Fibroblast of lung (primary cell): Measurements from ENCODE around the gene EMC8. TPM values are rescaled to one million over a fixed set of nuclear protein-coding genes. Genes with fewer than 3 reads are reported as not detected.
A peak's percentile ranks its signal among the peaks of the same experiment; 100 is the strongest.

Source experiments
- DNase-seq, 2 donors: peaks; one replicate each; pipeline versions ENCODE4 v3.0.0 to v3.0.0-alpha.2; 2010; ENCODE audit warnings: low read depth in 2 of 2
- H2AFZ ChIP-seq: 2 replicates; pipeline ENCODE4 v1.5.1; 2012; ENCODE audit warnings: low read length, control low read depth, inconsistent platforms
- H3K27ac ChIP-seq: 2 replicates; pipeline ENCODE4 v1.5.1; 2011; ENCODE audit warnings: low read length, control low read depth; ENCODE audit not compliant: insufficient read depth
- H3K27me3 ChIP-seq: 2 replicates; pipeline ENCODE4 v1.5.1; 2011; ENCODE audit warnings: mild to moderate bottlenecking, low read length; ENCODE audit not compliant: control insufficient read depth, insufficient read depth
- H3K36me3 ChIP-seq: 2 replicates; pipeline ENCODE4 v1.5.1; 2011; ENCODE audit warnings: low read length; ENCODE audit not compliant: control insufficient read depth, insufficient read depth
- H3K4me1 ChIP-seq: 2 replicates; pipeline ENCODE4 v1.5.1; 2011; ENCODE audit warnings: low read length; ENCODE audit not compliant: control insufficient read depth, insufficient read depth; ENCODE audit errors: extremely low read depth
- H3K4me2 ChIP-seq: 2 replicates; pipeline ENCODE4 v1.5.1; 2011; ENCODE audit warnings: low read length, control low read depth; ENCODE audit not compliant: insufficient read depth; ENCODE audit errors: extremely low read depth
- H3K4me3 ChIP-seq, 4 experiments: fragments of 200-600 bp in 1 of 4; sonication (generic) in 1 of 4; replicated peaks in 1 of 4; 2 replicates each; pipeline ENCODE4 v1.5.1; 2011 to 2016; ENCODE audit warnings: low read length in 4 of 4, low read depth in 3 of 4, mild to moderate bottlenecking in 3 of 4, control low read depth in 2 of 4, inconsistent platforms in 1 of 4, mixed read lengths in 1 of 4; ENCODE audit not compliant: insufficient read depth in 1 of 4; ENCODE audit errors: control extremely low read depth in 1 of 4
- H3K79me2 ChIP-seq: 2 replicates; pipeline ENCODE4 v1.5.1; 2012; ENCODE audit warnings: mild to moderate bottlenecking, low read length, inconsistent platforms; ENCODE audit not compliant: control insufficient read depth, insufficient read depth
- H3K9ac ChIP-seq: 2 replicates; pipeline ENCODE4 v1.5.1; 2011; ENCODE audit warnings: mild to moderate bottlenecking, low read length, control low read depth; ENCODE audit not compliant: insufficient read depth
- H3K9me3 ChIP-seq: 2 replicates; pipeline ENCODE4 v1.5.1; 2012; ENCODE audit warnings: low read depth, low read length; ENCODE audit not compliant: control insufficient read depth, insufficient read depth
- H4K20me1 ChIP-seq: 2 replicates; pipeline ENCODE4 v1.5.1; 2011; ENCODE audit warnings: low read length; ENCODE audit not compliant: control insufficient read depth, insufficient read depth; ENCODE audit errors: extremely low read depth
- EZH2 ChIP-seq: IDR thresholded peaks from 2 replicates; pipeline ENCODE4 v1.5.1; 2012; ENCODE audit warnings: low read length, control low read depth, mild to moderate bottlenecking; ENCODE audit errors: missing control alignments
- polyA plus RNA-seq, 2 donors: library from polyadenylated mRNA; depleted of rRNA in 1 of 2; stranded (reverse) in 1 of 2; unstranded in 1 of 2; fragments of >200 nt; gene quantifications; 2 replicates each; pipeline ENCODE4 v1.2.1, GENCODE V29; 2011 to 2012; ENCODE audit warnings: missing spikeins in 1 of 2
- total RNA-seq: library from RNA; depleted of rRNA; stranded (reverse); fragments of >200 nt; gene quantifications from 2 replicates; pipeline ENCODE4 v1.2.1, GENCODE V29; 2014
- TF ChIP-seq, protein P1 (sequence below), 2 donors: IDR thresholded peaks in 1 of 2; conservative IDR thresholded peaks in 1 of 2; 1 replicate in 1 of 2; 2 replicates in 1 of 2; pipeline ENCODE4 v1.5.1; 2011 to 2012; ENCODE audit warnings: low read length in 2 of 2, control low read depth in 1 of 2, inconsistent platforms in 1 of 2, low read depth in 1 of 2, mild to moderate bottlenecking in 1 of 2

The EMC8 gene
- total and polyA plus RNA-seq, 2 donors (not counting 1 experiment from before 2014, with no cell fraction given), result 25.1 to 25.9 TPM

DNA sequence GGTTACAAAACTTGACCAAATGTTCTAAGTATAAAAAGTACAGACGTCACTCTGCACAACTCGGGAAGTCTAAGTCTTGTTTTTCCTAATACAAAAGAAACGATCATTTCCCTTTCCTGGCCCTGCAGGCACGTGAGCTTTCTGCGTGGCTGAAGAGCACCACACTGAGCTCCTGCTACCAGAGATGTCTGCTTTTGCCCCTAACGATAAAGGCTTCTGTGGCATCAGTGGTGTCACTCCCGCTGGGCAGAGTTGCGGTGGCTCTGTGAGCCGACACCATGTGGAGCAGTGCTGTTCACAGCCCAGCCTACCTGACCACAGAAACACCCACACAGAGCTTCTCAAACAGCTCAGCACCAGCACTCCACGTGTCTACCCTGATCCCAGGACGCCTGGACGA, 20.5 kb downstream of the EMC8 start:
- DNase-seq, result no peak
- peaks cover 4% of the 10 kb centered on the region for H3K4me1 ChIP-seq
- H3K79me2 ChIP-seq, result peaks cover 6% of the 10 kb centered on the region
- H3K36me3 ChIP-seq, result peaks cover 16% of the 10 kb centered on the region
- no peak overlapping the region for H3K9ac ChIP-seq
- H3K27ac ChIP-seq, result no peak overlapping the region
- no peak overlapping the region for H3K4me3 ChIP-seq
- H3K27me3 ChIP-seq, result no peaks in the 10 kb centered on the region
- H2AFZ ChIP-seq, result no peak overlapping the region
- no peak overlapping the region for H3K4me2 ChIP-seq
- TF ChIP-seq, protein P1, sequence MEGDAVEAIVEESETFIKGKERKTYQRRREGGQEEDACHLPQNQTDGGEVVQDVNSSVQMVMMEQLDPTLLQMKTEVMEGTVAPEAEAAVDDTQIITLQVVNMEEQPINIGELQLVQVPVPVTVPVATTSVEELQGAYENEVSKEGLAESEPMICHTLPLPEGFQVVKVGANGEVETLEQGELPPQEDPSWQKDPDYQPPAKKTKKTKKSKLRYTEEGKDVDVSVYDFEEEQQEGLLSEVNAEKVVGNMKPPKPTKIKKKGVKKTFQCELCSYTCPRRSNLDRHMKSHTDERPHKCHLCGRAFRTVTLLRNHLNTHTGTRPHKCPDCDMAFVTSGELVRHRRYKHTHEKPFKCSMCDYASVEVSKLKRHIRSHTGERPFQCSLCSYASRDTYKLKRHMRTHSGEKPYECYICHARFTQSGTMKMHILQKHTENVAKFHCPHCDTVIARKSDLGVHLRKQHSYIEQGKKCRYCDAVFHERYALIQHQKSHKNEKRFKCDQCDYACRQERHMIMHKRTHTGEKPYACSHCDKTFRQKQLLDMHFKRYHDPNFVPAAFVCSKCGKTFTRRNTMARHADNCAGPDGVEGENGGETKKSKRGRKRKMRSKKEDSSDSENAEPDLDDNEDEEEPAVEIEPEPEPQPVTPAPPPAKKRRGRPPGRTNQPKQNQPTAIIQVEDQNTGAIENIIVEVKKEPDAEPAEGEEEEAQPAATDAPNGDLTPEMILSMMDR (conservative IDR thresholded peaks at IDR 0.05 in 1 of 2, IDR thresholded peaks at IDR 0.05 in 1 of 2; ENCODE audit: low read depth in 1 of 2, low read length in 2 of 2), result no peak
- no peak for TF ChIP-seq EZH2
- no peaks in the 10 kb centered on the region for H4K20me1 ChIP-seq
- H3K9me3 ChIP-seq, result no peaks in the 10 kb centered on the region

DNA sequence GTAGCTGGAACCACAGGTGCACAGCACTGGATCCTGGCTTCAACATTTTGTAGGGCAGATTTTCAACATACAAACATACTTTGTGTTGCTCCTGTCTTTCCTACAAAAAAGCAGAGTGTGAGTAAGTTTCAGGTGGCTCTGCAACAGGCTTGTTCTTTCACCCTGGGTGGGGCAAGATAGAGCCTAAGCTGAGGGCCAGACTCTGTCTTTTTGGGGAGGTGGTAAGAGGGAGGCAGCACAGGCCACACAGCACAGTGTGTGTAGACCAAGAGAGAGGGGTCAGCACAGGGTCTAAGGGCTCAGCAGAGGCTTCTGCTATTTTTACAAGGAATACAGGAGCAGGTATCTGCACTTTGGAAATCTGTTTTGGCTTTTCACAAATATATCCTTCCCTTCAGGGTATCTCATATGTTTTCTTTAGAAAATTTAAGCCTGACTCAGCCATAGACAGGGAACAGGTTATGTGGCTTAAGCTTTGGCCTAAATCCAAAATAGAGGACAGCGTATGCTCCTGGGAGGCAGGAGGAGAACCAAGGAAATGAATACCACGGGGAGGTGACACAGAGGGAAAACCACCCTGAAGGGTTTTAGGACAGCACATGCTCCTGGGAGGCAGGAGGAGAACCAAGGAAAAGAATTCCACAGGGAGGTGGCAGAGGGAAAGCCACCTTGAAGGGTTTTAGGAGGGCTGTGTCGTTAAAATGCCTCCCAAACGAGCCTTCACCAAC, 21.6 kb downstream of the EMC8 start:
- H4K20me1 ChIP-seq, result no peaks in the 10 kb centered on the region
- no peaks in the 10 kb centered on the region for H3K9me3 ChIP-seq
- H3K4me3 ChIP-seq, result no peak overlapping the region
- H3K27me3 ChIP-seq, result no peaks in the 10 kb centered on the region
- H2AFZ ChIP-seq, result no peak overlapping the region
- TF ChIP-seq EZH2, result no peak
- TF ChIP-seq, protein P1 (conservative IDR thresholded peaks at IDR 0.05 in 1 of 2, IDR thresholded peaks at IDR 0.05 in 1 of 2; ENCODE audit: low read depth in 1 of 2, low read length in 2 of 2), result no peak
- no peak overlapping the region for H3K9ac ChIP-seq
- H3K36me3 ChIP-seq, result peaks cover 16% of the 10 kb centered on the region
- H3K27ac ChIP-seq, result no peak overlapping the region
- H3K4me2 ChIP-seq, result no peak overlapping the region
- H3K79me2 ChIP-seq, result peaks cover 1% of the 10 kb centered on the region
- peaks cover 4% of the 10 kb centered on the region for H3K4me1 ChIP-seq
- DNase-seq, result peak in 1 of 2 donors; percentile 33

DNA sequence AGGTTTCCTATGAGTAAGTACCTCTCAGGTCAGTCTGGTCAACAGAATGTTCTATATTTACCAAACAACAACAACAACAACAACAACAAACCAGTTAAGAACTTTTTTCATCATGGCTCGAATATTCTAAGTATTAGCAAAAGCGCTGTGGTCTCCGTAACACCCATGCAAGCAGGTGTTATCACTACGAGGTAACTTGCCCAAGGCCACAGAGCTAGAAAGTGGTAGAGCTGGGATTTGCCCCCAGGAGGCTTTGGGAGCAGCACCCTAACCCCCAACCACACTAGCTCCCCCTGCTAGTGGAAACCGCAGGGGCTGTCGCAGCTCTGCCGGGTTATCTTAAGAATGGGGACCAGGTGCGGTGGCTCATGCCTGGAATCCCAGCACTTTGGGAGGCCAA, 24.5 kb downstream of the EMC8 start:
- H3K27ac ChIP-seq, result no peak overlapping the region
- no peaks in the 10 kb centered on the region for H3K79me2 ChIP-seq
- no peak for TF ChIP-seq EZH2
- no peaks in the 10 kb centered on the region for H3K27me3 ChIP-seq
- DNase-seq, result no peak
- H3K9ac ChIP-seq, result no peak overlapping the region
- H3K4me3 ChIP-seq, result no peak overlapping the region
- H3K4me1 ChIP-seq, result no peaks in the 10 kb centered on the region
- H3K9me3 ChIP-seq, result no peaks in the 10 kb centered on the region
- H3K36me3 ChIP-seq, result peaks cover 4% of the 10 kb centered on the region
- no peaks in the 10 kb centered on the region for H4K20me1 ChIP-seq
- H3K4me2 ChIP-seq, result no peak overlapping the region
- H2AFZ ChIP-seq, result no peak overlapping the region
